Measurements from ENCODE around the gene POLR3A.

The POLR3A gene

DNA sequence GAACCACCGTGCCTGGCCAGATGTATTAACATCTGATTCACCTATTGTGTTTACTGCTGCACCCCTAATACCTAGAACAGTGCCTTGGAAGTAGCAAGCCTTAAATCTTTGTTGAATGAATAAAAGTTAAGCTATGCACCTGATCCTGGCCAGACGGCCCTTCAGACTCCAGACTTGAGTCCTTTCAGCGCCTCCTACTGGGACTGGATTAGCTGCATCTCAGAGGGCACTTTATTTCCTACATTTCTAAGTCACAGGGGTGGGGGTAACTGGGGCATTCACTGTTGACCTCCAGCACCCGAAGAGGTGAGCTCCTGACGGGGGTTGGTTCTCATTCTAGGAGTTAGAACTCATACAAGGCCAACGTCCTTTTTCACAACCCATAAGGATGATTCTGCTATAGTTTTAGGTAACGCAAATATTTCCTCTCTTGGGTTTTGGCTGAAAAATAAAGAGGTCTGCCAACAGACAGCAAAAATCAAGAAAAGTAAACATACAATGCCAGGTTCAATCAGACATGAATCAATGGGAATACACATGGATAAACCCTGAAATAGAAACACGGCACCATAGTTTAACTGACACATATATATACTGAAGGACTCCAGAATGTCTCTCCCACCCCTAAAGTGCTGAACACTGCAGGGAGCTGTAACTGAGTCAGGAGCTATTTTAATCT is 54.8 kb downstream of the POLR3A start:
- no peak overlapping the region for H2BK120ac ChIP-seq (ENCODE audit: insufficient read depth, low read length, poor library complexity)
- peak; percentile 65 to 82 for DNase-seq
- H3K4ac ChIP-seq (ENCODE audit: low read depth, low read length), result no peak overlapping the region
- no peak overlapping the region for H3K18ac ChIP-seq (ENCODE audit: low read length)
- no peak overlapping the region for H2AFZ ChIP-seq (ENCODE audit: insufficient read depth, low read length, poor library complexity)
- WGBS (ENCODE audit: extremely low coverage, insufficient coverage, insufficient read length), result no CpG with 5 or more reads among the region's 8 CpGs
- no peaks in the 10 kb centered on the region for H3K79me2 ChIP-seq (ENCODE audit: control insufficient read depth, insufficient read depth, low read length, poor library complexity)
- H2BK5ac ChIP-seq (ENCODE audit: low read depth, low read length, poor library complexity), result no peak overlapping the region
- no peak overlapping the region for H3K4me2 ChIP-seq (ENCODE audit: low read length)
- H3K9me3 ChIP-seq (ENCODE audit: insufficient read depth, low read depth, low read length), result no peaks in the 10 kb centered on the region
- H3K9ac ChIP-seq (ENCODE audit: low read length), result no peak overlapping the region
- H3K14ac ChIP-seq (ENCODE audit: low read length), result no peak overlapping the region
- H4K91ac ChIP-seq (ENCODE audit: low read depth, low read length), result no peak overlapping the region
- no peaks in the 10 kb centered on the region for H3K27me3 ChIP-seq (ENCODE audit: insufficient read depth, low read length)
- no peak overlapping the region for H3K23ac ChIP-seq (ENCODE audit: low read length)
- no peak overlapping the region for H3K27ac ChIP-seq (ENCODE audit: low read depth, low read length)
- peaks cover 6% of the 10 kb centered on the region for H3K79me1 ChIP-seq (ENCODE audit: low read length)
- H3K4me3 ChIP-seq (ENCODE audit: low read depth, low read length), result no peak overlapping the region
- no peak overlapping the region for H2AK5ac ChIP-seq (ENCODE audit: low read length)
- peaks cover 10 to 13% of the 10 kb centered on the region in 2 experiments for H3K4me1 ChIP-seq (ENCODE audit: control insufficient read depth in 1 of 2, insufficient read depth in 2 of 2, low read length in 2 of 2)
- H4K12ac ChIP-seq (ENCODE audit: low read depth, low read length), result no peak overlapping the region
- H4K8ac ChIP-seq (ENCODE audit: low read depth, low read length), result no peak overlapping the region
- peaks cover 18 to 29% of the 10 kb centered on the region in 2 experiments for H3K36me3 ChIP-seq (ENCODE audit: control insufficient read depth in 1 of 2, insufficient read depth in 2 of 2, low read length in 2 of 2)
- no peak overlapping the region for H2BK12ac ChIP-seq (ENCODE audit: low read length)

- Histone ChIP-seq H3K27ac (ENCODE audit: low read depth, low read length) (no peak overlapping the region), H4K91ac (ENCODE audit: low read depth, low read length) (no peak overlapping the region), H3K18ac (ENCODE audit: low read length) (no peak overlapping the region), H3K9ac (ENCODE audit: low read length) (no peak overlapping the region), H2AFZ (ENCODE audit: insufficient read depth, low read length, poor library complexity) (no peak overlapping the region), H3K36me3 (ENCODE audit: control insufficient read depth in 1 of 2, insufficient read depth in 2 of 2, low read length in 2 of 2) (peaks cover 11 to 21% of the 10 kb centered on the region in 2 experiments), H3K4me3 (ENCODE audit: low read depth, low read length) (no peak overlapping the region), H3K79me2 (ENCODE audit: control insufficient read depth, insufficient read depth, low read length, poor library complexity) (no peaks in the 10 kb centered on the region), H2BK12ac (ENCODE audit: low read length) (no peak overlapping the region), H3K79me1 (ENCODE audit: low read length) (peaks cover 6% of the 10 kb centered on the region), H3K4ac (ENCODE audit: low read depth, low read length) (no peak overlapping the region), H4K12ac (ENCODE audit: low read depth, low read length) (no peak overlapping the region), H2BK120ac (ENCODE audit: insufficient read depth, low read length, poor library complexity) (no peak overlapping the region), H3K27me3 (ENCODE audit: insufficient read depth, low read length) (no peaks in the 10 kb centered on the region), H4K8ac (ENCODE audit: low read depth, low read length) (no peak overlapping the region), H3K4me2 (ENCODE audit: low read length) (no peak overlapping the region), H2BK5ac (ENCODE audit: low read depth, low read length, poor library complexity) (no peak overlapping the region), H3K14ac (ENCODE audit: low read length) (no peak overlapping the region), H3K23ac (ENCODE audit: low read length) (no peak overlapping the region), H2AK5ac (ENCODE audit: low read length) (no peak overlapping the region), H3K9me3 (ENCODE audit: insufficient read depth, low read depth, low read length) (no peaks in the 10 kb centered on the region), H3K4me1 (ENCODE audit: control insufficient read depth in 1 of 2, insufficient read depth in 2 of 2, low read length in 2 of 2) (peaks cover 12 to 13% of the 10 kb centered on the region in 2 experiments)
- no peak for DNase-seq
- WGBS (ENCODE audit: extremely low coverage, insufficient coverage, insufficient read length), result no CpG with 5 or more reads among the region's 5 CpGs
These were observed 56.0 kb downstream of the POLR3A start for GRCh38 chr10:77973276-77973675.

DNA sequence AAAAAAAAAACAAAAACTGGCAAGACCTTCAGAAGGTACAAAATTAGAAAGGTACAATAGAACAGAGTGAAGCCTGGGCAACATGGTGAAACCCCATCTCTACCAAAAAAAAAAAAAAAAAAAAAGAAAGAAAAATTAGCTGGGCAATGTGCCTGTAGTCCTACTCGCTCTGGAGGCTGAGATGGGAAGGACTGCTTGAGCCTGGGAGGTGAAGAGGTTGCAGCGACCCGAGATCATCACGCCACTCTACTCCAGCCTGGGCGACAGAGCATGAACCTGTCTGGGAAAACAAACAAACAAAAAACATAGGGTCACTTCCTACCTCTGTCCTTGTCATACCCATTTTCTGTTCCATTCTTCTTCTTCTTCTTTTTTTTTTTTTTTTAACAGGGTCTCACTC is 57.2 kb downstream of the POLR3A start:
- peaks cover 11 to 12% of the 10 kb centered on the region in 2 experiments for H3K4me1 ChIP-seq (ENCODE audit: control insufficient read depth in 1 of 2, insufficient read depth in 2 of 2, low read length in 2 of 2)
- H4K12ac ChIP-seq (ENCODE audit: low read depth, low read length), result no peak overlapping the region
- peak overlapping the region; percentile 65 for H2BK12ac ChIP-seq (ENCODE audit: low read length)
- peaks cover 6% of the 10 kb centered on the region for H3K79me1 ChIP-seq (ENCODE audit: low read length)
- H2AFZ ChIP-seq (ENCODE audit: insufficient read depth, low read length, poor library complexity), result no peak overlapping the region
- no peak overlapping the region for H2BK5ac ChIP-seq (ENCODE audit: low read depth, low read length, poor library complexity)
- no peak overlapping the region for H3K18ac ChIP-seq (ENCODE audit: low read length)
- H3K9me3 ChIP-seq (ENCODE audit: insufficient read depth, low read depth, low read length), result no peaks in the 10 kb centered on the region
- no peak overlapping the region for H3K9ac ChIP-seq (ENCODE audit: low read length)
- peaks cover 5 to 11% of the 10 kb centered on the region in 2 experiments for H3K36me3 ChIP-seq (ENCODE audit: control insufficient read depth in 1 of 2, insufficient read depth in 2 of 2, low read length in 2 of 2)
- H3K23ac ChIP-seq (ENCODE audit: low read length), result no peak overlapping the region
- H3K27ac ChIP-seq (ENCODE audit: low read depth, low read length), result no peak overlapping the region
- no peak overlapping the region for H3K14ac ChIP-seq (ENCODE audit: low read length)
- no peak overlapping the region for H3K4me3 ChIP-seq (ENCODE audit: low read depth, low read length)
- no peak for DNase-seq
- H3K4me2 ChIP-seq (ENCODE audit: low read length), result no peak overlapping the region
- H3K4ac ChIP-seq (ENCODE audit: low read depth, low read length), result no peak overlapping the region
- H3K27me3 ChIP-seq (ENCODE audit: insufficient read depth, low read length), result no peaks in the 10 kb centered on the region
- H4K91ac ChIP-seq (ENCODE audit: low read depth, low read length), result peak overlapping the region; percentile 51
- H4K8ac ChIP-seq (ENCODE audit: low read depth, low read length), result no peak overlapping the region
- peak overlapping the region; percentile 76 for H2AK5ac ChIP-seq (ENCODE audit: low read length)
- H3K79me2 ChIP-seq (ENCODE audit: control insufficient read depth, insufficient read depth, low read length, poor library complexity), result no peaks in the 10 kb centered on the region
- no CpG with 5 or more reads among the region's 5 CpGs for WGBS (ENCODE audit: extremely low coverage, insufficient coverage, insufficient read length)
- no peak overlapping the region for H2BK120ac ChIP-seq (ENCODE audit: insufficient read depth, low read length, poor library complexity)

DNA sequence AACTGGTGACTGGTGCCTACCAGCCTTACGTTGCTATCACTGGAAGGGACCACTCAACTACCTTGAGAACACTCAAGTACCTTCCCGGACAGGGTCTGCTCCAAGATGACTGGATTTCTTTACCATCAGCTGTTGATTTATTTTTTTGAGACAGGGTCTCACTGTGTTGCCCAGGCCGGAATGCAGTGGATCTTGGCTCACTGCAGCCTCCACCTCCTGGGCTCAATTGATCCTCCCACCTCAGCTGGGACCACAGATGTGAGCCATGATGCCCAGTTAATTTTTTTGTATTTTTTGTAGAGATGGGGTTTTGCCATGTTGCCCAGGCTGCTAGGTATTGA is 57.5 kb downstream of the POLR3A start:
- Histone ChIP-seq H3K27me3 (ENCODE audit: insufficient read depth, low read length) (no peaks in the 10 kb centered on the region), H3K79me2 (ENCODE audit: control insufficient read depth, insufficient read depth, low read length, poor library complexity) (no peaks in the 10 kb centered on the region), H3K4me3 (ENCODE audit: low read depth, low read length) (no peak overlapping the region), H3K4me2 (ENCODE audit: low read length) (peak overlapping the region; percentile 45), H2BK120ac (ENCODE audit: insufficient read depth, low read length, poor library complexity) (peak overlapping the region; percentile 14), H2AFZ (ENCODE audit: insufficient read depth, low read length, poor library complexity) (no peak overlapping the region), H4K8ac (ENCODE audit: low read depth, low read length) (no peak overlapping the region), H3K27ac (ENCODE audit: low read depth, low read length) (peak overlapping the region; percentile 70), H4K91ac (ENCODE audit: low read depth, low read length) (peak overlapping the region; percentile 48), H3K36me3 (ENCODE audit: control insufficient read depth in 1 of 2, insufficient read depth in 2 of 2, low read length in 2 of 2) (peaks cover 2 to 7% of the 10 kb centered on the region in 2 experiments), H4K12ac (ENCODE audit: low read depth, low read length) (no peak overlapping the region), H3K23ac (ENCODE audit: low read length) (no peak overlapping the region), H3K9ac (ENCODE audit: low read length) (no peak overlapping the region), H2BK12ac (ENCODE audit: low read length) (peak overlapping the region; percentile 29), H3K9me3 (ENCODE audit: insufficient read depth, low read depth, low read length) (no peaks in the 10 kb centered on the region), H3K79me1 (ENCODE audit: low read length) (peaks cover 6% of the 10 kb centered on the region), H3K18ac (ENCODE audit: low read length) (no peak overlapping the region), H3K14ac (ENCODE audit: low read length) (no peak overlapping the region), H2AK5ac (ENCODE audit: low read length) (no peak overlapping the region), H3K4me1 (ENCODE audit: control insufficient read depth in 1 of 2, insufficient read depth in 2 of 2, low read length in 2 of 2) (peaks cover 8 to 10% of the 10 kb centered on the region in 2 experiments), H2BK5ac (ENCODE audit: low read depth, low read length, poor library complexity) (peak overlapping the region; percentile 15), H3K4ac (ENCODE audit: low read depth, low read length) (no peak overlapping the region)
- no peak for DNase-seq
- WGBS (ENCODE audit: extremely low coverage, insufficient coverage, insufficient read length), result no CpG with 5 or more reads among the region's 3 CpGs

All from trophoblast cell (in vitro differentiated cells and primary cell).